Left lung (tissue), 10 donors: Measurements from ENCODE around the gene PTOV1. TPM values are rescaled to one million over a fixed set of nuclear protein-coding genes. Genes with fewer than 3 reads are reported as not detected.

ENCODE experiments used
- ATAC-seq: fragments of 200-7000 bp; cut with Tn5 transposase; one replicate; pipeline ENCODE4 v1.9.1; 2020; ENCODE audit warnings: moderate library complexity
- DNase-seq, 4 donors: peaks; one replicate each; pipeline ENCODE4 v3.0.0-alpha.2; 2013 to 2020
- H3K27ac ChIP-seq, 2 donors: fragments of 200-600 bp; sonication (generic) in 1 of 2; one replicate each; pipeline versions ENCODE4 v1.5.0 to v1.8.0; 2020 to 2021
- H3K27me3 ChIP-seq, 2 donors: fragments of 200-600 bp; sonication (generic) in 1 of 2; one replicate each; pipeline versions ENCODE4 v1.5.0 to v1.8.0; 2020 to 2021
- H3K36me3 ChIP-seq, 2 donors: fragments of 200-600 bp; sonication (generic) in 1 of 2; one replicate each; pipeline versions ENCODE4 v1.5.0 to v1.8.0; 2020 to 2021
- H3K4me1 ChIP-seq, 2 donors: fragments of 200-600 bp; one replicate each; pipeline ENCODE4 v1.8.0; 2021
- H3K4me3 ChIP-seq, 2 donors: fragments of 200-600 bp; sonication (generic) in 1 of 2; one replicate each; pipeline versions ENCODE4 v1.5.0 to v1.8.0; 2020 to 2021; ENCODE audit warnings: mild to moderate bottlenecking in 1 of 2
- H3K9me3 ChIP-seq, 2 donors: fragments of 200-600 bp; sonication (generic) in 1 of 2; one replicate each; pipeline versions ENCODE4 v1.5.0 to v1.8.0; 2020 to 2021
- CTCF ChIP-seq, 2 donors: fragments of 200-600 bp; sonication (generic) in 1 of 2; IDR thresholded peaks; one replicate each; pipeline versions ENCODE4 v1.5.0 to v1.8.0; 2021; ENCODE audit warnings: antibody characterized with exemption in 2 of 2
- intact Hi-C, 2 donors: fragments of 100-400 bp; cut with DNase I; formaldehyde crosslinking; loops; one replicate each; pipeline versions ENCODE4 v1.11.2 to v1.14.2; 2022
- polyA plus RNA-seq, 6 donors: library from polyadenylated mRNA; unstranded; fragments of 120-200 nt; gene quantifications; one replicate each; pipeline ENCODE4 v1.2.1, GENCODE V29; 2013; ENCODE audit not compliant: insufficient read length in 6 of 6
- total RNA-seq, 2 donors: library from RNA; stranded (reverse); fragmentation: NEBNext Ultra II Directional; extraction: Animal tissue kit (Norgen Biotek cat#: 25700); gene quantifications; one replicate each; pipeline ENCODE4 v1.2.1, GENCODE V29; 2021
- donor health status: DM: no; HTN: yes; CAD: no.
- donor health status: DM: no; HTN: no; CAD: no.

The PTOV1 gene
- total and polyA plus RNA-seq, 8 donors = 96.0 to 320 (median 275) TPM

GRCh38 chr19:49870309-49870901 lies 19.4 kb downstream of the PTOV1 start:
- peak overlapping the region; percentile 92 to 97 for H3K27ac ChIP-seq
- peaks cover 0 to 31% of the 10 kb centered on the region in 2 donors for H3K36me3 ChIP-seq
- ATAC-seq = no peak
- peak overlapping the region; percentile 45 to 63 for H3K4me3 ChIP-seq
- intact Hi-C loops = no loop called here
- TF ChIP-seq CTCF (IDR thresholded peaks at IDR 0.05) = no peak
- no peaks in the 10 kb centered on the region for H3K9me3 ChIP-seq
- H3K4me1 ChIP-seq = peaks cover 19 to 58% of the 10 kb centered on the region in 2 donors
- DNase-seq = peak in 1 of 4 donors; percentile 78
- no peaks in the 10 kb centered on the region for H3K27me3 ChIP-seq

DNA sequence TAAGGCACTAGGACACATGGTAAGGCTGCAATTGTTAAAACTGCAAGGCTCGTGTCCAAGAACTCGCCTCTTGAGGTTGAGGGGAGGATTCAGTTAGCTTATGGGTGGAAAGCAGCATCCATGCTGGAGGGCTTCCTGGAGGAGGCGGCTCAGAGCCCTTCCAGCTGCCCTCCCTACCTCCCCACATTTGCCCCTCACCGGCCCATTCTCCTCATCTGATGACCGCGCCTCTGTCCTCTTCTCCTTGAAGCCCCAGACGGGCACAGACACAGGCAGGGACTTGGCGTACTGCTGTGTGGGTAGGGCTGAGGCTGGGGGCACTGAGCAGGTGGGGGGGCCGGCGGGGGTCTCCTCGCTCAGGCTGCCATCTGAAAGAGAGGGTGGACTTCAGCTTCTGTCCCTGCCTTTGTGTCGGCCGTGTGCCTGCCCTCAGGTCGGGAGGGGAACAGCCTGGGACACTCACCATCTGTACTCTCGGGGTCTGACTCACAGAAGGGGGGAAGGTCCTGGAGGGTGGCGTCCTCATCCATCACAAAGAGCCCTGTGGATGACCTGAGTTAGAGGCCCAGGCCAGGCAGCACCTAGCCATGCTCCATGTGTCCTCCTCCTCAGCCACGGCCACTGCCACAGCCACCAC lies 20.5 kb downstream of the PTOV1 start:
- no peaks in the 10 kb centered on the region for H3K9me3 ChIP-seq
- DNase-seq (peak in 1 of 4 donors; percentile 50), ATAC-seq (no peak)
- intact Hi-C loops = no loop called here
- peaks cover 9 to 52% of the 10 kb centered on the region in 2 donors for H3K4me1 ChIP-seq
- no peaks in the 10 kb centered on the region for H3K27me3 ChIP-seq
- no peak overlapping the region for H3K4me3 ChIP-seq
- H3K27ac ChIP-seq = no peak overlapping the region
- TF ChIP-seq CTCF (IDR thresholded peaks at IDR 0.05) = no peak
- peaks cover 0 to 31% of the 10 kb centered on the region in 2 donors for H3K36me3 ChIP-seq

DNA sequence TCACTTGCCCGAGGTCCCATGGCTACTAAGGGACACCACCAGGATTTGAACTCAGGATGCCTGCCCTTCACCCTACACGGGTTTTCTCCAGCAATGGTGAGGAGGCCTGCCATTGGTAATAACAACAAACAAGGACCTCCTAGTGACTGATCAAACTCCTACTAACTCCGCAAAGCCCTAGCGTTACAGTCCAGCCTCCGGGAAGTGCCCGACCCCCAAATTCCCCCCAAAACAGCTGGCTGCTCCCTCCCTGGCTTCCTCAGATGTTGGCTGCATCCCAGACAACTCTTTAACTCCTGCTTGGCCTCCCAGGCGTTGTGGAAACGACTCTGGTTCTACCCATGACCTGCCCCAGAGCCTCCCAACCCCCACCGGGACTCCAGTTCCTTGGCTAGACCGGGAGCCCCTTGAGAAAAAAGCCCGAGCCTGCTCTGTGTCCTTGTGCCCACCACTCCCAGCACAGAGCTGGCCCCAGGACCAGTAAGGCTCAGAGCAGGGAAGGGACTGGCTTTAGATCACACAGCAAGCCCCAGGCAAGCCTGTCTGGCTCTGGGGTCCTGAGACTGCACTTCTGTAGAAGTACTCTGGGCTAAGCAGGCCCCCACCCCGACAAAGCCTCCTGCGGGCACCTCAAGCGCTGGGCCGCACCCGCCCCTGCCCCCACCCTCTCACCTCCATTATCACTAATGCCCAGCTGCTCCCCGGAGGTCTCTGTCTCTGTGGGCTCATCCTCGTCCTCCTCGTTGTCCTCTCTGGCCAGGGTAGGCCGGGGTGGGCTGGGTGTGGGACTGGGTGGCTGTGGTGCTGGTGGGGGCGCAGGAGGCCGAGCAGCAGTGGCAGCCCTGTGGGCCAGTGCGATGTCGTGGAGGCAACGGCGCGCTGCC lies 21.5 kb downstream of the PTOV1 start:
- no peak overlapping the region for H3K4me3 ChIP-seq
- H3K27ac ChIP-seq = no peak overlapping the region
- no peaks in the 10 kb centered on the region for H3K9me3 ChIP-seq
- H3K4me1 ChIP-seq = peaks cover 5 to 48% of the 10 kb centered on the region in 2 donors
- peaks cover 0 to 31% of the 10 kb centered on the region in 2 donors for H3K36me3 ChIP-seq
- intact Hi-C loops = no loop called here
- H3K27me3 ChIP-seq = no peaks in the 10 kb centered on the region
- ATAC-seq (no peak), DNase-seq (peak in 1 of 4 donors; percentile 54)
- no peak for TF ChIP-seq CTCF (IDR thresholded peaks at IDR 0.05)

DNA sequence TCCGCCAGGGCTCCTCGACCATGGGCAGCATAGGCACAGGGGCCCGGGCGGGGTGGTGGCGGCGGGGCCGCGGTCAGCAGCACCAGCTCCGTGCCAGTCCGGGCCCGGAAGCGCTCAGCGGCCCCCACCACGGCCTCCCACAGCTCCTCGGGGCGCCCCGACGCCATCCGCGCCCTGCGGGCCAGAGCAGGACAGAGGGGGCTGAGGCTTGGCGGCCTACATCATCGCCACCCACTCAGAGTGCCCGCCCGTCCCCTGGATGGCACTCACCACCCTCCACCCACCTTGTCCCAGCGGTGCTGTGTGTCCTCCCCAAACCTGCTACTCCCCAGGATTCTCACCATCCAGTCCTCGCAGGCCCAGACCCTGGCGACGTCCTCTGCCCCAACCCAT lies 22.2 kb downstream of the PTOV1 start:
- Histone ChIP-seq H3K4me3 (no peak overlapping the region), H3K36me3 (peaks cover 0 to 31% of the 10 kb centered on the region in 2 donors), H3K27me3 (no peaks in the 10 kb centered on the region), H3K9me3 (no peaks in the 10 kb centered on the region), H3K4me1 (peaks cover 5 to 45% of the 10 kb centered on the region in 2 donors), H3K27ac (no peak overlapping the region)
- no peak for ATAC-seq
- intact Hi-C loops = no loop called here
- TF ChIP-seq CTCF (IDR thresholded peaks at IDR 0.05) = no peak
- DNase-seq = peak in 1 of 4 donors; percentile 78

DNA sequence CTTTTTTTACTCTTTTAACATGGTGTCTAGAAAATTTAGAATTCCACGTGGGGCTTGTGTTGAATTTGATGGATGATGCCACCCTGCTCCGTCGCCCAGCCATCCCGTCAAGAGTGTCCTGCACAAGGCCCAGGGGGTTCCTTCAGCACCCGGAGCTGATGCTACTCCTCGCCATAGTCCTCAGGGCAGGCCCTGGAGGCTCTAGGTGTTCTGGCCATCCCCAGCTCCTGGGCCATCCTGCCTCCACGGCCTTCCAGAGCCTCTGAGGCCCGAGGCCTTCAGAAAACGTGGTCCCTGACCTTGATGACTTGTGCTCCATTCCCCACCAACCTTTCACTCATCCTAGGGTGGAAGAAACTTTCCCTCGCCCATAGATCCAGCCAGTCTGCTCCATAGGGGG lies 22.9 kb downstream of the PTOV1 start:
- TF ChIP-seq CTCF (IDR thresholded peaks at IDR 0.05) = no peak
- DNase-seq (peak in 1 of 4 donors; percentile 59), ATAC-seq (no peak)
- Histone ChIP-seq H3K4me3 (no peak overlapping the region), H3K27me3 (no peaks in the 10 kb centered on the region), H3K27ac (no peak overlapping the region), H3K36me3 (peaks cover 0 to 31% of the 10 kb centered on the region in 2 donors), H3K4me1 (peaks cover 2 to 45% of the 10 kb centered on the region in 2 donors), H3K9me3 (no peaks in the 10 kb centered on the region)
- intact Hi-C loops = no loop called here
